Transverse colon (tissue), 4 donors: ENCODE results near the gene MKLN1. TPM values are rescaled to one million over a fixed set of nuclear protein-coding genes. Genes with fewer than 3 reads are reported as not detected.
"Not testable (repeated sequence)": the region's sequence is repeated elsewhere in the genome, so short reads cannot be mapped to it uniquely, and the experiment has no call there.

Experiments used
- DNase-seq: peaks from one replicate; pipeline ENCODE4 v3.0.0-alpha.2; 2019
- H3K27ac ChIP-seq, 4 donors: fragments of 200-600 bp; sonication (generic); 2 replicates each; pipeline ENCODE4 v1.5.1; 2016 to 2018; ENCODE audit warnings: inconsistent platforms in 4 of 4
- H3K27me3 ChIP-seq: fragments of 200-600 bp; sonication (generic); 2 replicates; pipeline ENCODE4 v1.5.1; 2017; ENCODE audit warnings: inconsistent platforms
- H3K36me3 ChIP-seq, 4 donors: fragments of 200-600 bp; sonication (generic); 2 replicates each; pipeline ENCODE4 v1.5.1; 2017 to 2019; ENCODE audit warnings: inconsistent platforms in 4 of 4
- H3K4me1 ChIP-seq, 4 donors: fragments of 200-600 bp; sonication (generic); 2 replicates each; pipeline ENCODE4 v1.5.1; 2017 to 2020; ENCODE audit warnings: inconsistent platforms in 4 of 4
- H3K4me3 ChIP-seq, 4 donors: fragments of 200-600 bp; sonication (generic); 1 replicate in 1 of 4; 2 replicates in 3 of 4; pipeline versions ENCODE4 v1.5.1 to v1.6.1; 2017 to 2019; ENCODE audit warnings: inconsistent platforms in 4 of 4
- H3K9me3 ChIP-seq, 2 donors: fragments of 200-600 bp; sonication (generic); 2 replicates each; pipeline ENCODE4 v1.5.1; 2017 to 2019; ENCODE audit warnings: inconsistent platforms in 2 of 2
- CTCF ChIP-seq, 5 experiments: fragments of 200-600 bp in 3 of 5; fragments of 450-650 bp in 2 of 5; sonication (generic) in 3 of 5; IDR thresholded peaks; 1 replicate in 2 of 5; 2 replicates in 3 of 5; pipeline ENCODE4 v1.5.1; 2016 to 2017; ENCODE audit warnings: antibody characterized with exemption in 5 of 5, inconsistent platforms in 3 of 5, mild to moderate bottlenecking in 2 of 5, moderate library complexity in 1 of 5
- EP300 ChIP-seq: sonication (generic); formaldehyde crosslinking; IDR thresholded peaks from one replicate; pipeline ENCODE4 v1.6.1; 2017; ENCODE audit warnings: antibody characterized with exemption, low read depth
- POLR2A ChIP-seq: fragments of 450-650 bp; IDR thresholded peaks from one replicate; pipeline ENCODE4 v1.6.1; 2016; ENCODE audit warnings: antibody characterized with exemption, mild to moderate bottlenecking, moderate library complexity
- POLR2AphosphoS5 ChIP-seq, 3 donors: sonication (generic); formaldehyde crosslinking; IDR thresholded peaks; one replicate each; pipeline ENCODE4 v1.6.1; 2016; ENCODE audit warnings: antibody characterized with exemption in 3 of 3
- WGBS, 2 donors: methylation state at CpG; one replicate each; pipeline ENCODE4 v1.1.5; 2018; ENCODE audit warnings: low coverage in 1 of 2; 5-methylcytosine and 5-hydroxymethylcytosine counted together
- in situ Hi-C, 4 donors: fragments of 200-750 bp; cut with MboI; loops; one replicate each; pipeline versions ENCODE4 v1.15.0 to v1.15.1; 2017; ENCODE audit warnings: low sequenced_read_pairs in 3 of 4, low pct_ligation_motif_present in 1 of 4, low pct_unique_long_range_greater_than_20kb in 1 of 4
- intact Hi-C: fragments of 100-400 bp; cut with DNase I; formaldehyde crosslinking; loops from one replicate; pipeline ENCODE4 v1.15.1; 2023; ENCODE audit warnings: low total_unique reads
- total RNA-seq, 4 donors: library from RNA; depleted of rRNA; stranded (reverse); fragments of >200 nt; gene quantifications; one replicate each; pipeline ENCODE4 v1.1.0, GENCODE V29; 2016

MKLN1 gene
- total RNA-seq, 4 donors from 2014 or later, result 30.7 to 87.0 (median 48.6) TPM

GRCh38 chr7:131329176-131329570 is 1.5 kb downstream of the MKLN1 start:
- Histone ChIP-seq H3K4me3 (peak overlapping the region in 3 of 4 donors; percentile 69 to 91 (median 79)), H3K9me3 (no peaks in the 10 kb centered on the region), H3K27me3 (no peaks in the 10 kb centered on the region), H3K4me1 (peaks cover 16 to 54% (median 33%) of the 10 kb centered on the region in 4 donors), H3K36me3 (peaks cover 0 to 8% (median 0%) of the 10 kb centered on the region in 4 donors), H3K27ac (peak overlapping the region; percentile 93 to 97 (median 95))
- intact Hi-C loops (no loop called here), in situ Hi-C loops (no loop called here)
- DNase-seq, result no peak
- WGBS, 2 donors, result 71% methylated on average over 1 of the region's 1 CpG
- TF ChIP-seq CTCF (IDR thresholded peaks at IDR 0.05) (no peak), EP300 (no peak), POLR2AphosphoS5 (IDR thresholded peaks at IDR 0.05) (no peak)

GRCh38 chr7:131330299-131330698 is 2.6 kb downstream of the MKLN1 start:
- peaks cover 16 to 54% (median 33%) of the 10 kb centered on the region in 4 donors for H3K4me1 ChIP-seq
- no peaks in the 10 kb centered on the region for H3K27me3 ChIP-seq
- TF ChIP-seq POLR2AphosphoS5 (IDR thresholded peaks at IDR 0.05) (no peak), EP300 (no peak), CTCF (IDR thresholded peaks at IDR 0.05) (no peak), POLR2A (no peak)
- H3K36me3 ChIP-seq, result peaks cover 0 to 8% (median 0%) of the 10 kb centered on the region in 4 donors
- no peak for DNase-seq
- 47 to 53% methylated on average over 4 of the region's 4 CpGs for WGBS, 2 donors
- no peak overlapping the region for H3K4me3 ChIP-seq
- H3K9me3 ChIP-seq, result no peaks in the 10 kb centered on the region
- intact Hi-C loops (no loop called here), in situ Hi-C loops (no loop called here)
- H3K27ac ChIP-seq, result peak overlapping the region in 2 of 4 donors; percentile 93 to 97

GRCh38 chr7:131331806-131332205 is 4.1 kb downstream of the MKLN1 start:
- intact Hi-C loops (no loop called here), in situ Hi-C loops (no loop called here)
- no peak for DNase-seq
- 44 to 72% methylated on average over 1 of the region's 1 CpG for WGBS, 2 donors
- no peak for TF ChIP-seq POLR2A
- TF ChIP-seq EP300, result no peak
- TF ChIP-seq POLR2AphosphoS5 (IDR thresholded peaks at IDR 0.05), result no peak
- TF ChIP-seq CTCF (IDR thresholded peaks at IDR 0.05), result no peak
- Histone ChIP-seq H3K27ac (no peak overlapping the region), H3K4me1 (peaks cover 13 to 47% (median 29%) of the 10 kb centered on the region in 4 donors), H3K36me3 (peaks cover 0 to 8% (median 0%) of the 10 kb centered on the region in 4 donors), H3K4me3 (no peak overlapping the region), H3K9me3 (peaks cover 9 to 10% of the 10 kb centered on the region in 2 donors), H3K27me3 (no peaks in the 10 kb centered on the region)

- H3K27me3 ChIP-seq, DNase-seq, H3K4me3 ChIP-seq, intact Hi-C loops, H3K27ac ChIP-seq, H3K36me3 ChIP-seq, in situ Hi-C loops: not testable (repeated sequence)
- H3K9me3 ChIP-seq, result peaks cover 14 to 20% of the 10 kb centered on the region in 2 donors
- WGBS, 2 donors, result 98 to 100% methylated on average over 3 to 6 of the region's 6 CpGs
- H3K4me1 ChIP-seq, result peaks cover 13 to 45% (median 26%) of the 10 kb centered on the region in 4 donors
Measured at GRCh38 chr7:131332729-131333128, 5.1 kb downstream of the MKLN1 start.
